ENCODE data around the gene PLPP3.

Gene PLPP3

DNA sequence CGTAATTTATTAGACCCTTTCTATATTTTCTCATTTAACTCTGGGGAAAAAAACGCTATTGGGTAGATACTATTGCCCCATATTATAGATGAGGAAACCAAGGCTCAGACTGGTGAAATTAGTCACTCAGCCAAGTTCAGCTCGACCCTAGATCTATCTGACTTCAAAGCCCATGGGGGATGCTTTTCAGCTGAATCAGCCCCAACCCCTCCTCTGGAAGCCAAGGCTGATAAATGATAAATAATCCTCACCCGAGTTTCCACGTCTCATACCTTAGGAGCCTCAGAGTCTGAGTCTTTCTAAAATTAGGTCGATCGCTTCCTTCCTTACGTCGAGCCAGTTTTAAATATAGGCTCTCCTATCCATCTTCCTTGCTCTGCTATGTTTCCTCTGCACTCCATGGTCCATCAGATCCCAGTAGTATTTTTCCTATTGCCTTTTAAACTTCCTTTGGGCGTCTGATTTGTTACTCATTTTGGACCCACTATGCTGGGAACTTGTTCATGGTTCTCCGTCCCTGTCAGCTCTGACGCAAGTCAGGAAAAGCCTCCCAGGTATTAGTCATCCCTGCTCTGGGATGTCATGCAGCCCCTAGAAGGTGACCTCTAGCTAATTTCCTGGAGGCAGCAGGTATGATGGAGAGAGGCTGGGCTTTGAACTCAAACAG is 122.8 kb downstream of the PLPP3 start:
- DNase-seq, result no peak

DNA sequence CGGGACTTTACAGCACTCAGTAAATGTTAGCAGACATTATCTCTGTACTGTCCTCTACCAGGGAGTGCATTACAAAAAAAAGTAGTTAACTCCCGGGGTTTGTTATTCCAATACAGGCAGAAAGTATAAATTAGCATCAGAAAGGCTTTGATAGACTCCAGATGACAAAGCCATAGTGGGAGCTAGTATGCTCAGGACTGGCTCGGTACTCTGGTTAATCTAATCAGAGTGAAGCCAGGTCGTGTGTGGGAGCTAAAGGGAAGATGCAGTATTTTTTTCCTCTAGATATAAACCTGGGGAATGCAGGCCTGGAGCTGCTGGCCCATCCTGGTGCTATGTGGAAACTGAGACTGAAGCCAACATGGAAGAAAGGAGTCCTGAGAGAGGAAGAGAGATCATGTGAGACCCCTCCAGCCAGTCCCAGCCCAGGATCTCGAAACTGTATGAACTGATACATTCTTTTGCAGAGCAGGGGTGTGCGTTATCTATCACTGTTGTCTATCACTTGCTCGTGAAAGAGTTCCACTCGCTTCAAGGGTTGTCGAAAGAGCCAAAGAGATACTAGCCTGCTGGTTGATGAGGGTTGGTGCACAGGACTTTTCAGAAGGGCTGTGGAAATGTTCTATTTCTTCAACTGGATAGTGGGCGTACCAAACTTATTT is 125.8 kb downstream of the PLPP3 start:
- no peak for DNase-seq

DNA sequence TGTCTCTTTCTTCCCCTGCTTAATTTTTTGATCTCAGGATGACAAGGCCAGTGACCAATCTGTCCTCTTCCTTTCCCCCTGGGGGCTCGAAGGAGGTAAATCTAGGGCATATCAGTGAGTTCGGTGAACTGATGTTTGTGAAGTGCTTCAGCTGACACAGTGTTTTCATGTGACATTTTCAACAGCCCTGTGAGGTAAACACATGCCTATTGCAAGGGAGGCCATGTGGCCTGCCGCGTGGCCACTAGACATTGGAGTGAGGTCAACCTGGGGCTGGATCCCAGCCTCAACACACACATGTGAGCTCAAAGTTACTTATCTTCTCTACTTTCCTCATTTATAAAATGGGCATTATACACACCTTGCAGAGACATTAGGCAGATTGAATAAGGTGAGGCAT is 126.3 kb downstream of the PLPP3 start:
- no peak for DNase-seq

GRCh38 chr1:56452027-56453011 is 127.0 kb downstream of the PLPP3 start:
- DNase-seq, result no peak

- no peak for DNase-seq
Observed at GRCh38 chr1:56451491-56451890, 127.9 kb downstream of the PLPP3 start.

DNA sequence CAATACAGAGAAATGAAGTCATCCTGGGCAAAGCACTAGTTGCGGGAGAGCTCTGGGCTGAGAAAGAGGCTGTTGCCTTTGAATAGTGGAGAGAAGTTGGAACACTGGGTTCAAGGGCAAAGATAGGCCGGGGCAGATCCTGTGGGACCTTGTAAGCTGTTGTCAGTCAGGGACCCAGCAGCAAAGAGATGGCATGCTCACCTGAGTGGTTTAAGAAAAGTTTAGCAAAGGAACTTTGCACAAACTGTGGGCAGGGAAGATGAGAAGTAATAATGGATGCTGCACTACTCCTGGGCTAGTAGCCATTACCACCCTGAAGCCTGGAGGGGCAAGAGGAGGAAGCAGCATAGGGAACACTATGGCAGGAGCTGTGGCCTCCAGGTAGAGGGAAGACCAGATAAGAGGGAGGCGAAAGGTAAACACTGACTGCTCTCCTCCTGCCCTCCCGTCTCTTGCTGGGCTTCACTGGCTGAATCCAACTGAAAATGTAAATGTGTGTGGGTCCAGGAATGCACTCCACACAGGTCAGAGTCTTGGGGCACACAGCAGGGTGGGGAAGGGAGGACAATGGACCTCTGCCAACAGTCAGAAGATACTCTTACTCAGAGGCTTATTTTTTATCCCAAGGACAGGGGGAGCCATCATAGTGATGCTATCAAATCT is 129.2 kb downstream of the PLPP3 start:
- no peak for DNase-seq

DNA sequence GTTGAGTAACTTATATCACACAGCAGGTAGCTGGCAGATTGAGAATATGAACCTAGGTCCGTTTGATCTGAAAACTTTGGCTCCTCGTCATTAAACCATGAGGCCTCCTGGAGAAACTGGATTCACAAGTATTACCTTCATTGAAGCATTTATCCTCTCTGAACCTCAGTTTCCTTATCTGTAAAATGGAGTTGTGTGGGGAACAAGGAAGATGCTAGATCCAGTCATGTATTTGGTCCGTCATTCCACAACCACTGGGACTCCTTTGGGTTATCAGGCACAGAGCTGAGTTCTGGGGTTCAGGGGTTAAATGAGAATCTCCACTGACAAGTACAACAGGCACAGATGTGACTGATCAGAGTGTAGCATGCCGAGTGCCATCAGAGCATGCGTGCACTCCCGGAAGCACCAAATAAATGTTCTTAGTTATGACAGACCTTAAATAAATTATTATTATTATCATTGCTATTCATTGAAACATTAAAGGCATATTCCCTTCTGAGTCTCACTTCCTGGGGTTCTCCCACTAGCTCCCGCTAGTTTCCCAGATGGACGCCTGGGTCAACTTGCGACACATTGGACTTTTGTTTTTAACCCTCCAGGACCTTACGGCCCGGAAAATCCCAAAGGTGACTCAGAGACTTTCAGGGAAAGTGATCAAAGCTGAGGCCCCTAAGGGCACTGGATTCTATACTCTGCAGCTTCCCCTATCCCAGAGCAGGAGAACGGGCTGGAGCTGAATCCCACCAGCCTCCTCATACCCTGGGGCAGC is 130.6 kb downstream of the PLPP3 start:
- DNase-seq, result no peak

- DNase-seq, result no peak
Observed at GRCh38 chr1:56447823-56448222, 131.5 kb downstream of the PLPP3 start.

DNA sequence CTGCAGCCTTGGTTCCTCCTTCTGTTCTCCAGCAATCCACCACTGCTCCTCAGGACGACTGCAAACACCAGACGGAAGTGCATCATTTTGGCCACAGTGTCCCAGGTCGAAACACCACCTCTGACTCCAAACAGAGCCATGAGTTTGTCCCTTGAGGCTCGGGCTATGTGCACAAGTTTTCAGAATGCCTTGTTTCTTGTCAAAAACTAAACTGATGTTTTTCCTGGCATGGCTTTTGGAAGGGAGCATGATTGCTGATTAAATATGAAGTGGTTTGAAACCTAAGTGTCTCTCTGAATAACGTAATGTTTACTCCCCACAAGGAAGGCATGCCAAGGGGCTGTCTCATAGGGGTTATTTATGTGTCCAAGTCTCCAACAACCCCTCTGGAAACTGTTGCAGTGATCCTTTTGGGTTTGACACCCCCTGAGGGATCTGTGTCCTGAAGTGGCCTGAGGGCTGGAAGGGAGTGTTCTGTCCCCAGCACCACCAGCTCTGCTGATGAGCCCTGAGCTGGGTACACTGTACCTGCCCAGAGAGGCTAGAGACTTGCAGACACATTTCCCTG is 132.7 kb downstream of the PLPP3 start:
- DNase-seq, result no peak

GRCh38 chr1:56444960-56445646 is 134.3 kb downstream of the PLPP3 start:
- no peak for DNase-seq

Data from retina (tissue), 1 donor.